WTC11 (cell line): Measurements from ENCODE around the gene RANGAP1. TPM values are rescaled to one million over a fixed set of nuclear protein-coding genes. Genes with fewer than 3 reads are reported as not detected.

ENCODE experiments used
- CTCF ChIP-seq: fragments of 200-600 bp; IDR thresholded peaks from 2 replicates; pipeline ENCODE4 v1.8.0; 2022; ENCODE audit warnings: antibody characterized with exemption
- E2F1 ChIP-seq: sonication (generic); formaldehyde crosslinking; IDR thresholded peaks from 2 replicates; pipeline ENCODE4 v1.8.0; 2022; ENCODE audit warnings: mild to moderate bottlenecking, missing genetic modification reagents
- FOXP1 ChIP-seq: sonication (generic); formaldehyde crosslinking; IDR thresholded peaks from 2 replicates; pipeline ENCODE4 v1.8.0; 2022; ENCODE audit warnings: missing genetic modification reagents, mild to moderate bottlenecking, moderate library complexity, borderline replicate concordance
- IRF2 ChIP-seq: sonication (generic); formaldehyde crosslinking; IDR thresholded peaks from 2 replicates; pipeline ENCODE4 v1.8.0; 2022; ENCODE audit warnings: low read depth, missing genetic modification reagents, borderline replicate concordance
- JUN ChIP-seq: sonication (generic); formaldehyde crosslinking; IDR thresholded peaks from 2 replicates; pipeline ENCODE4 v1.8.0; 2023; ENCODE audit warnings: mild to moderate bottlenecking, missing genetic modification reagents
- KAT7 ChIP-seq: sonication (generic); formaldehyde crosslinking; IDR thresholded peaks from 2 replicates; pipeline ENCODE4 v1.8.1; 2023; ENCODE audit warnings: missing genetic modification reagents, mild to moderate bottlenecking, borderline replicate concordance
- STAT6 ChIP-seq: sonication (generic); formaldehyde crosslinking; conservative IDR thresholded peaks from 2 replicates; pipeline ENCODE4 v1.8.1; 2023; ENCODE audit warnings: mild to moderate bottlenecking, low read depth, missing genetic modification reagents, moderate library complexity
- USF1 ChIP-seq: sonication (generic); formaldehyde crosslinking; IDR thresholded peaks from 2 replicates; pipeline ENCODE4 v1.8.0; 2022; ENCODE audit warnings: mild to moderate bottlenecking, missing genetic modification reagents
- ZNF263 ChIP-seq: sonication (generic); formaldehyde crosslinking; IDR thresholded peaks from 2 replicates; pipeline ENCODE4 v1.8.1; 2022; ENCODE audit warnings: low read depth, mild to moderate bottlenecking, moderate library complexity, missing genetic modification reagents
- ZNF281 ChIP-seq: sonication (generic); formaldehyde crosslinking; IDR thresholded peaks from 2 replicates; pipeline ENCODE4 v1.8.0; 2023; ENCODE audit warnings: mild to moderate bottlenecking, missing genetic modification reagents
- ZNF416 ChIP-seq: fragments of 250-450 bp; sonication (Bioruptor Pico); IDR thresholded peaks from 2 replicates; pipeline ENCODE4 v1.9.0; 2021; ENCODE audit warnings: mild to moderate bottlenecking, inconsistent platforms
- ZNF532 ChIP-seq: fragments of 250-450 bp; sonication (Bioruptor Pico); IDR thresholded peaks from 2 replicates; pipeline ENCODE4 v1.9.0; 2021; ENCODE audit warnings: mild to moderate bottlenecking, borderline replicate concordance
- total RNA-seq: library from RNA; stranded (reverse); gene quantifications from 3 replicates; pipeline ENCODE4 v1.2.3, GENCODE V29; 2021

Gene RANGAP1
- total RNA-seq, 1 experiment from 2014 or later: 160 TPM

- TF ChIP-seq ZNF281 (CRISPR knock-in tag) (no peak), USF1 (no peak), ZNF532 (CRISPR knock-in tag) (no peak), STAT6 (CRISPR knock-in tag) (no peak), KAT7 (CRISPR knock-in tag) (0 out of 2 replicates have a peak, but pooled peaks have one; percentile 74), ZNF416 (CRISPR knock-in tag) (no peak), ZNF263 (0 out of 2 replicates have a peak, but pooled peaks have one; percentile 6), E2F1 (CRISPR knock-in tag) (no peak), FOXP1 (CRISPR knock-in tag) (peak; percentile 41; the same call in 1 of the 2 replicates), JUN (CRISPR knock-in tag) (no peak), CTCF (no peak), IRF2 (CRISPR knock-in tag) (no peak)
Measured at GRCh38 chr22:41302021-41302767, 16.2 kb upstream of the RANGAP1 start (continued).
